ENCODE measurements around the gene ADSL.

The ADSL gene

GRCh38 chr22:40436505-40437431 is 90.5 kb downstream of the ADSL start:
- DNase-seq (ENCODE audit: low read depth in 2 of 2) = no peak

Measured in stimulated activated CD4-positive, alpha-beta T cell treated with anti-CD3 and anti-CD28 coated beads, Interleukin-1b, Interleukin-23, amount 100 ng/mL, for 4 hours (primary cell).